ENCODE measurements around the gene TIE1.

DNA sequence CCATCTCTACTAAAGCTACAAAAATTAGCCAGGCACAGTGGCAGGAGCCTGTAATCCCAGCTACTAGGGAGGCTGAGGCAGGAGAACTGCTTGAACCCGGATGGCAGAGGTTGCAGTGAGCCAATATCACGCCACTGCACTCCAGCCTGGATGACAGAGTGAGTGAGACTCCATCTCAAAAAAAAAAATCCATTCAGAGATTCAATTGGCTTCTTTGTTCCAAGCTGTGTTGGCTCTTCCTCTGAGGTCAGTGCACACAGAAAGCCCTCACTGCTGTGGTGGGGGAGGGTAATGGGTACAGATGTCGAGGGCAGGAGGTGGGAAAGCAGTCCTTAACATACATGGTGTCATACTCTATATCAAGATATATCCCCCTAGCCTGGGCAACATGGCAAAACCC is 14.7 kb downstream of the TIE1 start:
- TF ChIP-seq, protein P1, sequence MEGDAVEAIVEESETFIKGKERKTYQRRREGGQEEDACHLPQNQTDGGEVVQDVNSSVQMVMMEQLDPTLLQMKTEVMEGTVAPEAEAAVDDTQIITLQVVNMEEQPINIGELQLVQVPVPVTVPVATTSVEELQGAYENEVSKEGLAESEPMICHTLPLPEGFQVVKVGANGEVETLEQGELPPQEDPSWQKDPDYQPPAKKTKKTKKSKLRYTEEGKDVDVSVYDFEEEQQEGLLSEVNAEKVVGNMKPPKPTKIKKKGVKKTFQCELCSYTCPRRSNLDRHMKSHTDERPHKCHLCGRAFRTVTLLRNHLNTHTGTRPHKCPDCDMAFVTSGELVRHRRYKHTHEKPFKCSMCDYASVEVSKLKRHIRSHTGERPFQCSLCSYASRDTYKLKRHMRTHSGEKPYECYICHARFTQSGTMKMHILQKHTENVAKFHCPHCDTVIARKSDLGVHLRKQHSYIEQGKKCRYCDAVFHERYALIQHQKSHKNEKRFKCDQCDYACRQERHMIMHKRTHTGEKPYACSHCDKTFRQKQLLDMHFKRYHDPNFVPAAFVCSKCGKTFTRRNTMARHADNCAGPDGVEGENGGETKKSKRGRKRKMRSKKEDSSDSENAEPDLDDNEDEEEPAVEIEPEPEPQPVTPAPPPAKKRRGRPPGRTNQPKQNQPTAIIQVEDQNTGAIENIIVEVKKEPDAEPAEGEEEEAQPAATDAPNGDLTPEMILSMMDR (IDR thresholded peaks at IDR 0.05), result no peak
- TF ChIP-seq POLR2A (IDR thresholded peaks at IDR 0.05) (no peak), EP300 (IDR thresholded peaks at IDR 0.05) (no peak), POLR2AphosphoS5 (IDR thresholded peaks at IDR 0.05) (no peak)

Measured in upper lobe of left lung (tissue), 4 donors.